Measurements from ENCODE around the gene TACR2. TPM values are rescaled to one million over a fixed set of nuclear protein-coding genes. Genes with fewer than 3 reads are reported as not detected.
A peak's percentile ranks its signal among the peaks of the same experiment; 100 is the strongest.

The TACR2 gene
- total RNA-seq, 1 donor from 2014 or later, result 1.6 TPM

DNA sequence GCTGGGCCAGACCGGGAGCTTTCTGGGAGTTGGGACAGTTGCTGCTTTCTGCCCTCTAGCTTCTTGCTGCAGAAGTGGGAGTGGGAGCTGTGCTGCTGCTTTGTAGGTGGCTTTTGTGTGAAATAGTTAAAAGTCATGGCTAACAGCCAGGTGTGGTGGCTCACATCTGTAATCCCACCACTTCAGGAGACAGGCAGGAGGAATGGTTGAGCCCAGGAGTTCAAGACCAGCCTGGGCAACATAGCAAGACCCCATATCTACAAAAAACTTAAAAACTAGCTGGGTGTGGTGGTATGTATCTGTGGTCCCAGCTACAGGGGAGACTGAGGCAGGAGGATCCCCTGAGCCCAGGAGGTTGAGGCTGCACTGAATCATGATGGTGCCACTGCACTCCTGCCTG, 13.7 kb downstream of the TACR2 start:
- no peak for DNase-seq (ENCODE audit: low spot score)

DNA sequence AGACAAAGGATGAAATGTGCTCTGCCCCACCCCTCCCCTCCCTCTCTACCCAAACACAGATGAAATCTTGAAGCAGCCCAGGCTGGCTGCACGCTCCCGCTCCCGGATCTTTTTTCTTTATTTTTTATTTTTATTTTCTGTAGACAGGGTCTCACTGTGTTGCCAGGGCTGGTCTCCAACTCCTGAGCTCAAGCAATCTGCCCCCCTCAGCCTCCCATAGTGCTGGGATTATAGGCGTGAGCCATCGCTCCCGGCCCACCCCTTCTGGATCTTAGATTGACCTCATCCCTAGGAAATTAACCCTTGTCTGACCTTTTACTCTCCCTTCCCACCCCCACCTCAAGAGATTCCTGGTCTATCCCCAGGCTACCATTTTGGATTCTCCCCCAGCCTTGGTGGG, 14.3 kb downstream of the TACR2 start:
- no peak for DNase-seq (ENCODE audit: low spot score)

DNA sequence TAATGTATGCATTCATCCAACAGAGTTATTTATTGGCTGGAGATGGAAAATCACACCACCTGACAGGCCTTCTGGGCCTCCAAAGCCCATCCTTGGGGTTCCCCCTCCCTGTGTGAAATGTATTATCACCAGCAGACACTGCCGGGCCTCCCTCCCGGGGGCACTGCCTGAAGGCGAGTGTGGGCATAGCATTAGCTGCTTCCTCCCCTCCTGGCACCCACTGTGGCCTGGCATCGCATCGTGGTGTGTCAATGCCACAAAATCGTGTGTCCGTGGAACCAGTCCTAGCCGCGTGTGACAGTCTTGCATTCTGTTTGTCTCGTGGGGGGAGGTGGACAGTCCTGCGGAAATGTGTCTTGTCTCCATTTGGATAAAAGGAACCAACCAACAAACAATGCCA, 15.3 kb downstream of the TACR2 start:
- DNase-seq (ENCODE audit: low spot score), result no peak

DNA sequence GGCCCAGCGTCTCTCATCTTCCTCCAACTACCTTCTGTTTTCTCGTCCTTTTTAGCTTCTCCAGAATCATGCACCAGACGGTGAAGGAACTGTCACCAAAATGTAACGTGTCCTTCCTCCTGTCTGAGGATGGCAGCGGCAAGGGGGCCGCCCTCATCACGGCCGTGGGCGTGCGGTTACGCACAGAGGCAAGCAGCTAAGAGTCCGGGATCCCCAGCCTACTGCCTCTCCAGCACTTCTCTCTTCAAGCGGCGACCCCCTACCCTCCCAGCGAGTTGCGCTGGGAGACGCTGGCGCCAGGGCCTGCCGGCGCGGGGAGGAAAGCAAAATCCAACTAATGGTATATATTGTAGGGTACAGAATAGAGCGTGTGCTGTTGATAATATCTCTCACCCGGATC, 15.8 kb downstream of the TACR2 start:
- no peak for DNase-seq (ENCODE audit: low spot score)

DNA sequence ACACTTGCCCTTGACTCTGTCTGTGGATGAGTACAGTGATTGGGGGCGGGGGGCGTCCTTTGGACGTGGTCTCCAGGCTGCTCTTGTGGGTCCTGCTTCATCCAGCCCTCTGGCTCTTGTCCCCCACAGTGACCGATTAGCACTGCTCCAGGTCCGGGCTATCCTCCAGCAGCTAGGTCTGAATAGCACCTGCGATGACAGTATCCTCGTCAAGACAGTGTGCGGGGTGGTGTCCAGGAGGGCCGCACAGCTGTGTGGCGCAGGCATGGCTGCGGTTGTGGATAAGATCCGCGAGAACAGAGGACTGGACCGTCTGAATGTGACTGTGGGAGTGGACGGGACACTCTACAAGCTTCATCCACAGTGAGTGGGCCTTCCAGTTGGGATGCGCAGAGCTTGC, 18.3 kb downstream of the TACR2 start:
- DNase-seq (ENCODE audit: low spot score), result no peak

DNA sequence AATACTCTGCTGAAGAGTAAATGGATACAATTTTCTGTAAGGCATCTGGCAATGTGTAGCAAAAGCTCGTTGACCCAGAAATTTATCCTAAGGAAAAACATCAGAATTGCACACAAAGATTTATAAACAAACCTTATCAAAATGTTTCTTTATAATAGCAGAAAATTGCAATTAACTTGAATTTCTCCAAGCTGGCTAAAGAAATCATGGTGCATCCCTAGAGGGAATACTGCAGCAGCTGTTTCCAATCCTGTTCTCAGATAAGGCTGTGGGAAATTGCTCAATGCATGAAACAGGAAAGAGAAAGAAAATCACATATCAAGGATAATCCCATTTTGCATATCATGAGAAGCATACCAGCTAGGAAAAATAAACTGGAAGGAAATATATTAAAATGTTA, 18.7 kb downstream of the TACR2 start:
- DNase-seq (ENCODE audit: low spot score), result no peak

DNA sequence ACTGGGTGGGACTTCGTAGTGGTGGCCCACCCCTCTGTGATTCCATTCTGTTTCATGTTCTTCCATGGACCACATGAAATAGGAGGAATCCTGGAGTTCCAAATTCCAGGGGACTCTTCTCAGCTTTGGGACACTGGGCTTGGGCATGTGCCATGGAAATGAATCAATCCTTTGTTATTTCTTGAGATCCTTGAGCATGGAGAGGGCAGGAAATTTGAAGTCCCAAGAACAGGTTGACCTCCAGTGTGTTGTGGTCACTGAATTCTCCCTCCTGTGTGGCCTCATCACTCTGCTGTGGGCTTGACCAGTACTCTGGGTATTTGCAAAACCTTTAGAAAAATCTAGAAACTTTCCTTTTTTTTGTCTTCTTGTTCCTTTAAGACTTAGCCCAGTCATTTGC, 22.7 kb downstream of the TACR2 start:
- no peak for DNase-seq (ENCODE audit: low spot score)

DNA sequence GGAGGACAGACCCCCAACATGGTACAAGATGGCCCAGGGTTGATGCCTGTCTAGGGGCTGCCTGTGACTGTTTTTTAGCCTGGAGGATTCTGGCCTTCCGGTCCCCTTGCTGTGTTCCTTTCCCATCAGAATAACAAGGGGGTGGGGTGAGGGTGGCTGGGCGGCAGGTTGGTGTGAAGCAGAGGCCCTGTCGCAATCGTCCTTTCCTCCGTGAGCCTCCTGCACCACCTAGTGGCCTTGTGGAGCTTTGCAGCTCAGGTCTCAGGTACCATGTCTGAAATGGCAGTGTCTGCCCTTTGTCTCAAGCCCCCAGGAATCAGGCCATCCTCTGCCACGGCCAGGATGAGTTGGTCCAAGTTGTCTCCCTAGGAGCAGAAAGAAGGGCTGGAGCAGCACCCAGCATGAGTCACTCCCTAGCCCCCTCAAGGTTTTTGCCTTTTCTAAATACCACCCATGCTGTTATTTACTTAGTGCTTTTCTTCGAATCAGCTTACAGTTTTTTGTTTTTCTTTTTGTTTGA, 24.2 kb downstream of the TACR2 start:
- peak; percentile 84 for DNase-seq (ENCODE audit: low spot score)

DNA sequence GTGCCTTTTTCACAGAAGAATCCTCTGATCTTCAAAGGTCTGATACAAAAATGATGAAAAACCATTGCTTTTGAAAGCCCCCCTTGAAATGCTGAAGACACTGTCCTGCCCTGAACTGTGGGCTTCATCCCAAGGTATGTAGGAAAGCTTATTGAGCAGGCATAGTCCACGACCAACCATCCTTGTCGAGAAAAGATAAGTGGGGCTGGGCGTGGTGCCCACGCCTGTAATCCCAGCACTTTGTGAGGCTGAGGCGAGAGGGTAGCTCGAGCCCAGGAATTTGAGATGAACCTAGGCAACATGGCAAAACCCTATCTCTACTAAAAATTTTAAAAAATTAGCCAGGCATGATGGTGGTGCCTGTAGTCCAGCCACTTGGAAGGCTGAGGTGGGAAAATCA, 25.6 kb downstream of the TACR2 start:
- no peak for DNase-seq (ENCODE audit: low spot score)

DNA sequence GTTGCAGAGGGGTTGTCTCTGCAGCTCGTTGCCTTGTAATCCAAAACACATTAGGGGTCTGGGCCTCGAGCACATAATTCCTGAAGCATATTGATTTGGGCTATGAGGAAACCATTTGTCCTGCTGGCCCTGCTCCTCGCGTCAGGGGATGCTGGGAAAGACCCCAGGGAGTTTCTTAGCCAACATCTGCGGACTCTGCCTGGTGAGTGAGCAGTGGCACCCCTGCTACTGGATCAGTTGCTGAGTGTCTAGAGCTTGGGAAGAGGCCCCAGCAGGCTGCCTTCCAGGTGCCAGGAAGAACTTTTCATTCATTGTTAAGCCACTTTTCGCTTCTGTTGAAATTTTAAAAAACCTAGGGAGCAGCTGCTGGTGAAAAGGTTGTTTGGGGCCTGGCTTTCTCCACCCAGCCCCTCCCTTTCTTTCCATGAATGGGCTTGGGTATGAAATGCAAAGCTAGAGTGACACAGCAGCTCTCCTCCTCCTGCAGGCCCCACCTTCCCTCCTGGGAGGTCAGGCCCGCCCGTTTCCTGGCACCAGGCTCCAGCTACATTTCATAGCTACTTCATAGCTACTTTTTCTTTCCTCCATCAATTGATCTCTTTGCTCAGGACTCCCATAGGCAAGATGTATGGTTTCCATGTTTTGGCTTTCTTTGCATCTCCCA, 26.8 kb downstream of the TACR2 start:
- DNase-seq (ENCODE audit: low spot score), result peak; percentile 46

DNA sequence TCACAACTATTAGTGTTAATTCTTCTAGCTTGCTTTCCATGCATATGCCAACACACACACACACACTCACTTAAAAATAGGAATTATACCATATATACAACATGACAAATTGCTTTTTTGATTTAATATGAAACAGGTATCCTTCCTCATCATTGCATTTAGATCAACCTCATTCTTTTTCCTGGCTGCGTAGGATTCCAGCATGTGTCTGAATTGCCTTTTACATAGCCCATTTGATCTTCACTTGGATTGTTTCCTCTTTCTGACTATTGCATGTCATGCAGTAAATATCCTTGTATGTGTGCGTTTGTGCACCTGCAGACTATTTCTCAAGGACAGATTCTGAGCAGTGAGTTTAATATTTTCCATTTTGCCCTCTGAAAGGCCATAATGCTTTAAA, 28.2 kb downstream of the TACR2 start:
- DNase-seq (ENCODE audit: low spot score), result no peak

DNA sequence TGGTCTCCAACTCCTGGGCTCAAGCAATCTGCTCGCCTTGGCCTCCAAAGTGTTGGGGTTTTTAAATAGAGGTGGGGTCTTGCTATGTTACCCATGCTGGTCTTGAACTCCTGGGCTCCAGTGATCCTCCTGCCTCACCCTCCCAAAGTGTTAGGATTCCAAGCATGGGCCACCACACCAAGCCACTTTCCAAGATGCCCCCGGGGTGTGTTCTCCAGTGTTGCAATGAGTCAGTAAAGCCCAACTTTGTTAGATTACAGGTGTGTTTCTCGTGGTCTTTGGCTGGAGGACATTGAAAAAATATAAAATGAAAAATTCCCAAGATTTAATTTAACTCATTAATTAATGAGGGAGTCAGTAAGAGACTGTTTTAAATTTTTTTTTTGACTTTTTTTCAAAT, 29.2 kb downstream of the TACR2 start:
- DNase-seq (ENCODE audit: low spot score), result no peak

DNA sequence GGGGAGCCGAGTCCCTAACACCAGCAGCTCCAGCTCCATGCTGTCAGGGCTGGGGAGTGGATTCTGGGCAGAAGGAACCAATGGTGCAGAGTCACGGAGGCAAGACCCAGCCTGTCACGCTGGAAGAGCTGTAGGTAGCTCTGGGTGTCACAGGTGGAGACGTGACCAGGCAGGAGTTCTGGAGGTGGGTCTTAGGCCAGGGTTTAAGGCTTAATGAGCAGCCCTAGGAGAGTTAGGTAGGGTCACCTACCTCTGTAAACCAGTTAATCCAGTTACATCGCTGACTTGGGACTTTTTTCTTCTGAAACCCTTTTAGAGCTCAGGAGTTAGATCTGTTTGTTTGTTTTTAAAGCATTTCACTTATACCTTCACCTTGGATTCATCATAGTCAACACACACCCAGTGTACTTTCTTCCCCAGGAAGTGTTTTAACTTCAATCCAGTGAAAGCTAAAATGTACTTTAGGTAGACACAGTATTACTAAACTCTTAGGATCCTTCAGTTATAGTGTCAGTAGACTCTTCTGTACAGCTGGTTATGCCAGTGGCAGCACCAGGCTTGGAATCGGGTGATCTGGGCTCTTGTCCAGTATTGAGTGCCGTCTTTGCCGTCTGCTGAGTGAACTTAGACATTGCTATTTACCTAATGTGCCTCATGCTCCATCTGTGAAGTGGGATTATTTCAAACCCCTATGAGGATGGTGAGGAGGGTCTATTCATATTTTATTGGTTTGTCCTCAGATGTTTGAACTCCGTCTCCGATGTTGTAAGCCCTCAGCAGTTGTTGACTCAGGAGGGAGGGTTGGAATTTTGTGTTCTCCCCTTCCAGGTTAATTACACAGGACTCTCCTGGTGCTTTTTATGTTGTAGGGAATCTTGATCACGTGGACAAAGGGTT, 31.0 kb downstream of the TACR2 start:
- DNase-seq (ENCODE audit: low spot score), result no peak

DNA sequence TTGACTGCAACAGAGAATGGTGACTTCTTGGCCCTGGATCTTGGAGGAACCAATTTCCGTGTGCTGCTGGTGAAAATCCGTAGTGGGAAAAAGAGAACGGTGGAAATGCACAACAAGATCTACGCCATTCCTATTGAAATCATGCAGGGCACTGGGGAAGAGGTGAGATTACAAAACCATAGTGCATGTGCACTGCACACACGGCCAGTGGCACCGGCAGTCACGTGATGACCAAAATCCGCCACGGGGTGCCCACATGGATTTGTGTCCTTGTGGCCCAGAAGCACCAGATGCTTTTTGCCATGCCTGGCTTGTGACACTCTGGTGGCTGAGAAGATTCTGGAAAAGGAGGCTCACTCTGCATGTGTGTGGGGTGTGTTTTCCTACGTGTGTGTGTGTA, 32.4 kb downstream of the TACR2 start:
- no peak for DNase-seq (ENCODE audit: low spot score)

DNA sequence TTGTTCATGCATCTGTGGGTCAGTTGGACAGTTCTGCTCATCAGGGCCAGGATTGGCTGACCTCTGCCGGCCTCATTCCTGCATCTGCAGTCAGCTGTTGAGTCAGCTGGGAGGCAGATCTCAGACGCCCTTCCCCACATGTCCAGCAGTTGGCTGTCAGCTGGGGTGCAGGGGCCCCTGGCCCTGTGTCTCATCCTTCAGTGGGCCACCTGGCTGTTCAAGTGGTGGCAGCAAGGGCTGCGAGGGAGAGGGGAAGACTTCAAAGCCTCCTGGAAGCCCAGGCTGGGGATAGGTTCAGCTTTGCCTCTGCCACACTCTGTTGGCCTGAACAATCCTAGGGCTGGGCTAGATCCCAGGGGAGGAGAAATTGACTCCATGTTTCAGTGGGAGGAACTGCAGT, 33.2 kb downstream of the TACR2 start:
- no peak for DNase-seq (ENCODE audit: low spot score)

DNA sequence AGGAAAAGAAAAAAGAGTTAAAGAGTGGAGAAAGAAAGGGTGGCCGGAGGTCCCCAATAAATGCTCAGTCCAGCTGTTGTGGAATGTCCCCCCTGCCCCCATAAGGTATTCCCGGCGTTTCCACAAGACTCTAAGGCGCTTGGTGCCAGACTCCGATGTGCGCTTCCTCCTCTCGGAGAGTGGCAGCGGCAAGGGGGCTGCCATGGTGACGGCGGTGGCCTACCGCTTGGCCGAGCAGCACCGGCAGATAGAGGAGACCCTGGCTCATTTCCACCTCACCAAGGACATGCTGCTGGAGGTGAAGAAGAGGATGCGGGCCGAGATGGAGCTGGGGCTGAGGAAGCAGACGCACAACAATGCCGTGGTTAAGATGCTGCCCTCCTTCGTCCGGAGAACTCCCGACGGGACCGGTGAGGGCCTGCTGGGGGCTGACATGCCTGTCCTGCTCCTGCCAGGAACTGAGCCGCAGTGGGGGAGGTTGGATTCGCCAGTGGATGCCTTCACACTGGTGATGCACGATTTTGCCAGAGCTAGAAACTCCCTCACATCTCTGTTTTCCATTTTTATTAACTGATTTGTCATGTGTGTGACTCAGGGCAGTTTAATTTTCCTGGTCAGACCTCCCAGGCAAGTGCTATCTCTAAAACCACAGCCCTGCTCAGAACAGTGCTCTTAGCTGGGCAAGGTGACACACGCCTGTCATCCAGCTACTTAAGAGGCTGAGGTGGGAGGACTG, 34.2 kb downstream of the TACR2 start:
- DNase-seq (ENCODE audit: low spot score), result no peak

DNA sequence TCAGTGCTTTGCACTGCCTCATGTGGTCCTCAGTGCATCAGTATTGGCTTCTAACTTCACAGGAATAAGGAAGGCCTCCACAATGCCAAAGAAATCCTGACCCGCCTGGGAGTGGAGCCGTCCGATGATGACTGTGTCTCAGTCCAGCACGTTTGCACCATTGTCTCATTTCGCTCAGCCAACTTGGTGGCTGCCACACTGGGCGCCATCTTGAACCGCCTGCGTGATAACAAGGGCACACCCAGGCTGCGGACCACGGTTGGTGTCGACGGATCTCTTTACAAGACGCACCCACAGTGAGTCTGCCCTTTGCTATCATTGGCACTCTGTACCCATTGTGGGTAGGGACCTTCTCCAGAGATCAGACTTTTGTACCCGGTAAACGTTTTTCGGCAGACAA, 36.9 kb downstream of the TACR2 start:
- no peak for DNase-seq (ENCODE audit: low spot score)

DNA sequence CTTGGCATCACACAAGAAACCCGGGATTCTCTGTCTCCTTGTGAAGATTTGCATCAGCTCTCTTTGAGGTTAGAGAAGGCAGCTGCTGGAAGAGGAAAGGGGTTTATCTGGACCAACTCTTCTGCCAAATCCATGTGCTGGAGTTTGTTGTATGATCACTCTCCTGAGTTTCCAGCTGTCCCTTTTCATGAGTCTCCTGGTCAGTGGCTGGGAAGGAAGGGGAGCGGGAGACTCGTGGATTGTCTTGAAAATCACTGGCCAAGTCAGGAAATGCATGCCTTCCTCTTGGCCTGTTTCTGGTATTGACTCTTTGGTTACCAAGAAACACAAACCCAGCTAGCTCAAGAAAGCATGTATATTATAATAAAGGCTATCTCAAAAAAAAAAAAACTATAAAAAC, 38.8 kb downstream of the TACR2 start:
- no peak for DNase-seq (ENCODE audit: low spot score)

DNA sequence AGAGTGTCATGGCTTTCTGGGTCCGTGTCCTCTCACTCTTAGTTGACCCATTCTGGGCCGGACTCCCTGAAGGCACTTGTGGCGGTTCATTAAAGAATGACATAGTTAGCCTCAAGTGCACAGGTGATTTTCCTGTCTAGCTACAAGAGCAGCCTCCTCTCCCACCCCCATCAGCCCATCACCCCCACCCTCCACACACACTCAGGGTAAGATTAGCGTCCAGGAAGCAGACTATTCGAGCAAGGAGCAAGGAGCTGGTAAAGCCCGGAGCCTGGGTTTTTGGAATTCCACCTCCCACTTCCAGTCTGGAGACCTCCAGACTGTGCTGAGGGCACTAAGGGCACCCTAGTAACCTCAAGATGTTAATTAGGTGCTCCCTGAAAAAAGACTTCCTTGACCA, 39.5 kb downstream of the TACR2 start:
- DNase-seq (ENCODE audit: low spot score), result no peak

DNA sequence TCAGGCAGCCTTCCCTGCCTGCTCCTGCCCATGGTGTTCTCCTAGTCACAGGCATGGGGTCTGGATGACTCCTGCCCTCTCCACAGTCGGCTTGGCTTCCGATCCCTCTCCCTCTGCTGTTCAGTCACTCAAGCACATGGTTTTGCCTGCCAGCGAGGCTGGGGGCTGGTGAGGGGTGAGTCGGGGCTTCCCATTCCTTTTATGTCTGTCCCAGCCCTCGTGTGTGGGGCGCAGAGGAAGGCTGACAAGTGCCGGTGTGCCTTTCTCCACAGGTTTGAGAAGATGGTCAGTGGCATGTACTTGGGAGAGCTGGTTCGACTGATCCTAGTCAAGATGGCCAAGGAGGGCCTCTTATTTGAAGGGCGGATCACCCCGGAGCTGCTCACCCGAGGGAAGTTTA, 40.1 kb downstream of the TACR2 start:
- DNase-seq (ENCODE audit: low spot score), result no peak

DNA sequence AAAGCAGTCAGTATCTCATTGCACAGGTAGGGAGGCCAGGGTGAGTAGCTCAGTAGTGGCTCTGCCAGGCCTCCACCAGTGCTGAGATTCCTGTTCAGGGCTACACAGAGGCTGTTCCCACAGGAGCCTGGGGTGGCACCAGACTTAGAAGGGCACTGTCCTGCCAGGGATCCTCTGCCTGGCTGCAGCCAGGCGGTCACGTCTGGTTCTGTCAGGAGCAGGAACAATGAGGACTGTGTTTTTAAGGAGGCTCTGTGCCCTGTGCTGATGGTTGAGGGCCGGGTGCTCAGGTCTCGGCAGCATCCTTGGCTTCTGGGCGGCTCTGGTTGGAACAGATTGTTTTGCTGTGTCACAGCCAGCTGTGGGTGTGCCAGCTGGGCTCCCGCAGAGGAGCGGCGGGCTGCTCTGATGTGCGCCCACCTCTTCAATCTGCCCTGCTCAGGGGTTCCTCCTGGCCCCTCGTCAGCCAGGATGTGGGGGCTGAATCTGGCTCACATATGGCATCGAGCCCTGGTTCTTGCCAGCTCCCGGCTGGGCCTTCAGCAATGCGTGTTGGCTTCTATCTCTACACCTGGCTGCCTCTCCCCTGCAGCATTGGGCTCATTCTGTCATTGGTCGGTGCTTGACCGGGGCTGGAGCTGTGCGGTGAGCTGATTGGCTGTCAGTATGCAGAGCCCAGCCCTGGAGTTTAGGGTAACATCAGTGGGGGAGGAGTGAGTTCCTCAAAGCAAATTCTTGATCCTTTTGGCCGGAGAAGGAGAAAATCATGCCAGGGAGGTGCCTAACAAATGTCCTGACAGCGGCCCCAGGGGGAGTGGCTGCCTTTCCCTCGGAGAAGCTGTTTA, 41.2 kb downstream of the TACR2 start:
- peak; percentile 45 for DNase-seq (ENCODE audit: low spot score)

DNA sequence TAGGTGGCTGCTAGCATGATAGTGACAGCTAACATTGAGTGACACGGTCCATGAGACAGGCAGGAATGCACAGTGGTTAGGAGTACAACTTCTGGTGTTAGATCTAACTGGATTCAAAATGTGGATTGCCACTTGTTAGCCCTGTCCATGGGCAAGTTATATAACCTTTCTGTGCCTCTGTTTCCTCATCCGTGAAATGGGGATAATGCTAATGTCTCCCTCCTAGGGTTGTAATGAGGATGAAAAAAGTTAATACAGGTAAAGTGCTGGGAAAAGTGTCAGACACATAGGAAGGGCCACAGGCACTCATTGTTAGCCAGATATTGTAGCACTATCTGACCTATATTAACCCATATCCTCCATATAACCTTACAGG, 41.8 kb downstream of the TACR2 start:
- DNase-seq (ENCODE audit: low spot score), result no peak

Data from mucosa of gallbladder (tissue), 1 donor.